Esophagus muscularis mucosa (tissue), 4 donors: ENCODE results near the gene RILPL1. TPM values are rescaled to one million over a fixed set of nuclear protein-coding genes. Genes with fewer than 3 reads are reported as not detected.

Source experiments
- DNase-seq: peaks from one replicate; pipeline ENCODE4 v3.0.0-alpha.2; 2017; ENCODE audit errors: extremely low spot score
- H3K27ac ChIP-seq, 4 donors: fragments of 200-600 bp; sonication (generic); replicated peaks in 1 of 4; 1 replicate in 3 of 4; 2 replicates in 1 of 4; pipeline ENCODE4 v1.5.1; 2016 to 2019; ENCODE audit warnings: mild to moderate bottlenecking in 1 of 4
- H3K27me3 ChIP-seq, 4 donors: fragments of 200-600 bp; sonication (generic); one replicate each; pipeline versions ENCODE4 v1.5.1 to v1.6.0; 2016 to 2019
- H3K36me3 ChIP-seq, 4 donors: fragments of 200-600 bp; sonication (generic); one replicate each; pipeline ENCODE4 v1.5.1; 2016 to 2019
- H3K4me1 ChIP-seq, 4 donors: fragments of 200-600 bp; sonication (generic); one replicate each; pipeline ENCODE4 v1.5.1; 2016 to 2019
- H3K4me3 ChIP-seq, 4 donors: fragments of 200-600 bp; sonication (generic); 1 replicate in 2 of 4; 2 replicates in 2 of 4; pipeline ENCODE4 v1.5.1; 2016 to 2019; ENCODE audit warnings: mild to moderate bottlenecking in 4 of 4, moderate library complexity in 1 of 4
- H3K9me3 ChIP-seq, 4 donors: fragments of 200-600 bp; sonication (generic); 1 replicate in 3 of 4; 2 replicates in 1 of 4; pipeline ENCODE4 v1.5.1; 2016 to 2019
- CTCF ChIP-seq, 3 experiments: fragments of 200-600 bp in 2 of 3; fragments of 450-650 bp in 1 of 3; sonication (generic) in 2 of 3; IDR thresholded peaks; one replicate each; pipeline ENCODE4 v1.5.1; 2017 to 2019; ENCODE audit warnings: antibody characterized with exemption in 3 of 3, mild to moderate bottlenecking in 2 of 3, moderate library complexity in 1 of 3
- EP300 ChIP-seq: sonication (generic); formaldehyde crosslinking; IDR thresholded peaks from one replicate; pipeline ENCODE4 v1.6.1; 2017; ENCODE audit warnings: antibody characterized with exemption
- POLR2A ChIP-seq: fragments of 450-650 bp; IDR thresholded peaks from one replicate; pipeline ENCODE4 v1.6.1; 2017; ENCODE audit warnings: antibody characterized with exemption, moderate library complexity, mild to moderate bottlenecking, low read depth
- POLR2AphosphoS5 ChIP-seq, 2 donors: sonication (generic); formaldehyde crosslinking; IDR thresholded peaks; one replicate each; pipeline ENCODE4 v1.6.1; 2017; ENCODE audit warnings: antibody characterized with exemption in 2 of 2
- WGBS: methylation state at CpG from one replicate; pipeline ENCODE4 v1.1.5; 2018; 5-methylcytosine and 5-hydroxymethylcytosine counted together
- intact Hi-C: fragments of 100-400 bp; cut with DNase I; formaldehyde crosslinking; loops from one replicate; pipeline ENCODE4 v1.15.1; 2023
- total RNA-seq, 4 donors: library from RNA; depleted of rRNA; stranded (reverse); fragments of >200 nt; gene quantifications; one replicate each; pipeline versions ENCODE4 v1.1.0 to v1.2.1, GENCODE V29; 2016

RILPL1 gene
- total RNA-seq, 4 donors from 2014 or later: 19.9 to 54.4 (median 38.4) TPM

- WGBS: 64% methylated on average over 13 of the region's 13 CpGs
These were observed 58.9 kb downstream of the RILPL1 start for GRCh38 chr12:123474485-123475245.

GRCh38 chr12:123472438-123472849 is 61.1 kb downstream of the RILPL1 start:
- intact Hi-C loops: no loop called here
- H3K4me1 ChIP-seq: peaks cover 11 to 28% (median 21%) of the 10 kb centered on the region in 4 donors
- WGBS: 93% methylated on average over 12 of the region's 12 CpGs
- H3K4me3 ChIP-seq: no peak overlapping the region
- no peak for DNase-seq
- H3K27me3 ChIP-seq: no peaks in the 10 kb centered on the region
- H3K27ac ChIP-seq: no peak overlapping the region
- no peaks in the 10 kb centered on the region for H3K9me3 ChIP-seq
- H3K36me3 ChIP-seq: peaks cover 24 to 49% (median 41%) of the 10 kb centered on the region in 4 donors
- no peak for TF ChIP-seq POLR2A
- TF ChIP-seq POLR2AphosphoS5 (IDR thresholded peaks at IDR 0.05): no peak
- TF ChIP-seq EP300: no peak
- TF ChIP-seq CTCF (IDR thresholded peaks at IDR 0.05): no peak

More at GRCh38 chr12:123474485-123475245, 58.9 kb downstream of the RILPL1 start:
- H3K9me3 ChIP-seq: no peaks in the 10 kb centered on the region
- peak overlapping the region; percentile 33 to 62 (median 48) for H3K27ac ChIP-seq
- H3K4me3 ChIP-seq: no peak overlapping the region
- DNase-seq: no peak
- peaks cover 17 to 37% (median 26%) of the 10 kb centered on the region in 4 donors for H3K4me1 ChIP-seq
- no peaks in the 10 kb centered on the region for H3K27me3 ChIP-seq
- TF ChIP-seq POLR2A (no peak), CTCF (IDR thresholded peaks at IDR 0.05) (no peak), POLR2AphosphoS5 (IDR thresholded peaks at IDR 0.05) (no peak)
- peaks cover 24 to 68% (median 52%) of the 10 kb centered on the region in 4 donors for H3K36me3 ChIP-seq
- intact Hi-C loops: no loop called here

- peaks cover 18 to 34% (median 25%) of the 10 kb centered on the region in 4 donors for H3K4me1 ChIP-seq
- H3K36me3 ChIP-seq: peaks cover 24 to 42% (median 33%) of the 10 kb centered on the region in 4 donors
- WGBS: 79% methylated on average over 8 of the region's 8 CpGs
- no peak for DNase-seq
- TF ChIP-seq CTCF (IDR thresholded peaks at IDR 0.05) (no peak), POLR2A (no peak), POLR2AphosphoS5 (IDR thresholded peaks at IDR 0.05) (no peak), EP300 (no peak)
- intact Hi-C loops: no loop called here
- H3K9me3 ChIP-seq: no peaks in the 10 kb centered on the region
- no peak overlapping the region for H3K27ac ChIP-seq
- no peak overlapping the region for H3K4me3 ChIP-seq
- no peaks in the 10 kb centered on the region for H3K27me3 ChIP-seq
These were observed 62.0 kb downstream of the RILPL1 start for GRCh38 chr12:123471374-123472068.

DNA sequence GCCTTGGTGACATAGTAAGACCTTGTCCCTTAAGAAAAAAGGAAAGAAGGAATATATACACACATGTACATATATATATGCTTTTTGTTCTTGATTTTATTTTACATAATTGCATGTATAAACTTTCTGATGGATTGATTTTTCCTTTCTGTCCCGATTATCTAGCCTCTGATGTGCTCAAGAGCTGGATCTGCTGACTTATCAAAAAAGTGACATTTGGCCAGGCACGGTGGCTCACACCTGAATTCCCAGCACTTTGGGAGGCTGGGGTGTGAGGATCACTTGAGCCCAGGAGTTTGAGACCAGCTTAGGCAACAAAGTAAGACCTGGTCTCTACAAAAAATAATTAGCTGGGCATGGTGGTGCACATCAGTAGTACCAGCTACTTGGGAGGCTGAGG is 63.5 kb downstream of the RILPL1 start:
- Histone ChIP-seq H3K27ac (no peak overlapping the region), H3K27me3 (no peaks in the 10 kb centered on the region), H3K4me1 (peaks cover 12 to 33% (median 28%) of the 10 kb centered on the region in 4 donors), H3K4me3 (no peak overlapping the region), H3K9me3 (no peaks in the 10 kb centered on the region), H3K36me3 (peaks cover 34 to 51% (median 41%) of the 10 kb centered on the region in 4 donors)
- no peak for TF ChIP-seq CTCF (IDR thresholded peaks at IDR 0.05)
- no peak for TF ChIP-seq POLR2AphosphoS5 (IDR thresholded peaks at IDR 0.05)
- no peak for TF ChIP-seq EP300
- no peak for TF ChIP-seq POLR2A
- WGBS: 95% methylated on average over 2 of the region's 2 CpGs
- DNase-seq: no peak
- intact Hi-C loops: no loop called here
